Hepatocyte (in vitro differentiated cells): ENCODE data around the gene CCDC158. TPM values are rescaled to one million over a fixed set of nuclear protein-coding genes. Genes with fewer than 3 reads are reported as not detected.
A peak's percentile ranks its signal among the peaks of the same experiment; 100 is the strongest.

Experiments
- DNase-seq: peaks from one replicate; pipeline ENCODE4 v3.0.0-alpha.2; 2016; ENCODE audit warnings: low spot score
- H2AFZ ChIP-seq: fragments of 200-600 bp; sonication (generic); 2 replicates; pipeline ENCODE4 v1.6.0; 2016; ENCODE audit warnings: antibody characterized with exemption, mild to moderate bottlenecking
- H3K27ac ChIP-seq: fragments of 200-600 bp; sonication (generic); 2 replicates; pipeline ENCODE4 v1.5.1; 2016; ENCODE audit warnings: mild to moderate bottlenecking
- H3K27me3 ChIP-seq: fragments of 200-600 bp; sonication (generic); 2 replicates; pipeline ENCODE4 v1.6.1; 2016
- H3K36me3 ChIP-seq: fragments of 200-600 bp; sonication (generic); replicated peaks from 2 replicates; pipeline ENCODE4 v1.5.1; 2016; ENCODE audit warnings: low read depth; ENCODE audit not compliant: insufficient read depth
- H3K4me1 ChIP-seq: fragments of 200-600 bp; sonication (generic); 2 replicates; pipeline ENCODE4 v1.5.1; 2016; ENCODE audit warnings: mild to moderate bottlenecking, moderate library complexity; ENCODE audit not compliant: insufficient read depth
- H3K4me2 ChIP-seq: fragments of 200-600 bp; sonication (generic); 2 replicates; pipeline ENCODE4 v1.6.0; 2016
- H3K4me3 ChIP-seq: fragments of 200-600 bp; sonication (generic); 2 replicates; pipeline ENCODE4 v1.5.1; 2016; ENCODE audit warnings: mild to moderate bottlenecking
- H3K79me2 ChIP-seq: fragments of 200-600 bp; sonication (generic); 2 replicates; pipeline ENCODE4 v1.6.0; 2017; ENCODE audit warnings: mild to moderate bottlenecking
- H3K9me2 ChIP-seq: fragments of 200-600 bp; sonication (generic); replicated peaks from 2 replicates; pipeline ENCODE4 v1.6.0; 2017; ENCODE audit warnings: mild to moderate bottlenecking; ENCODE audit not compliant: insufficient read depth
- H3K9me3 ChIP-seq: fragments of 200-600 bp; sonication (generic); 2 replicates; pipeline ENCODE4 v1.5.1; 2016; ENCODE audit warnings: low read depth, mild to moderate bottlenecking
- H4K20me1 ChIP-seq: fragments of 200-600 bp; sonication (generic); 2 replicates; pipeline ENCODE4 v1.6.0; 2016; ENCODE audit warnings: mild to moderate bottlenecking; ENCODE audit not compliant: insufficient read depth, poor library complexity, severe bottlenecking
- EZH2 ChIP-seq: fragments of 200-600 bp; sonication (generic); IDR thresholded peaks from 2 replicates; pipeline ENCODE4 v1.6.1; 2016; ENCODE audit warnings: antibody characterized with exemption, mild to moderate bottlenecking, borderline replicate concordance
- EZH2phosphoT487 ChIP-seq: fragments of 200-600 bp; sonication (generic); IDR thresholded peaks from one replicate; pipeline ENCODE4 v1.6.1; 2018; ENCODE audit warnings: antibody characterized with exemption, mild to moderate bottlenecking, low read depth, moderate library complexity; ENCODE audit not compliant: unreplicated experiment, severe bottlenecking
- WGBS: methylation state at CpG from one replicate; pipeline ENCODE4 v1.1.6; 2016; ENCODE audit warnings: low lambda C conversion rate; ENCODE audit errors: missing lambda C conversion rate; 5-methylcytosine and 5-hydroxymethylcytosine counted together
- polyA plus RNA-seq: library from polyadenylated mRNA; unstranded; fragments of >200 nt; fragmentation: Nextera tagmentation; extraction: Ambion mirVana; gene quantifications from 2 replicates; pipeline ENCODE4 v1.2.1, GENCODE V29; 2016
- total RNA-seq: library from RNA; depleted of rRNA; stranded (reverse); fragments of >200 nt; gene quantifications from 2 replicates; pipeline ENCODE4 v1.2.3, GENCODE V29; 2014
- TF ChIP-seq, protein P1 (sequence below): fragments of 200-600 bp; sonication (generic); IDR thresholded peaks from 2 replicates; pipeline ENCODE4 v1.5.1; 2016; ENCODE audit warnings: antibody characterized with exemption, mild to moderate bottlenecking; ENCODE audit not compliant: poor library complexity

The CCDC158 gene
- total and polyA plus RNA-seq, 2 experiments from 2014 or later: 0.04 TPM; not detected in 1

DNA sequence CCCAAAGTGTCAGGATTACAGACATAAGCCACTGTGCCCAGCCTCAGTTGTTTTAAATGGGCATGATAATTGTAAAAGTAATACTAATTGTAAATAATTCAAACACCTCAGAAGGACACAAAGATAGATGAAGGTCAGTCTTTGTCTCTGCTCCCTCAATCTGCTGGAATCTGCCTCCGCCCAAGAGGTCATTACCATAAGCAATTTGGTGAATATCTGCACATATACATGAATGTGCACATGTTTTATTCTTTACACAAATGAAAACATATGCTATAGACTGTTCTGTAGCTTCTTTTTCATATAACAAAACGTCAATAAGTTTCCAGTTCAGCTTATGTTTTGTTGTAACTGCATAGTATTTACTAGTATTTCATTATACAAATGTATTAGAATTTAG lies 107.4 kb downstream of the CCDC158 start:
- no peaks in the 10 kb centered on the region for H3K36me3 ChIP-seq
- H3K4me3 ChIP-seq: no peak overlapping the region
- no peak for DNase-seq
- no peak overlapping the region for H3K27ac ChIP-seq
- no peaks in the 10 kb centered on the region for H3K9me2 ChIP-seq
- no peak overlapping the region for H2AFZ ChIP-seq
- H3K4me1 ChIP-seq: no peaks in the 10 kb centered on the region
- no peaks in the 10 kb centered on the region for H3K27me3 ChIP-seq
- H3K9me3 ChIP-seq: no peaks in the 10 kb centered on the region
- H4K20me1 ChIP-seq: no peaks in the 10 kb centered on the region
- TF ChIP-seq EZH2 (no peak), EZH2phosphoT487 (no peak)
- TF ChIP-seq, protein P1, sequence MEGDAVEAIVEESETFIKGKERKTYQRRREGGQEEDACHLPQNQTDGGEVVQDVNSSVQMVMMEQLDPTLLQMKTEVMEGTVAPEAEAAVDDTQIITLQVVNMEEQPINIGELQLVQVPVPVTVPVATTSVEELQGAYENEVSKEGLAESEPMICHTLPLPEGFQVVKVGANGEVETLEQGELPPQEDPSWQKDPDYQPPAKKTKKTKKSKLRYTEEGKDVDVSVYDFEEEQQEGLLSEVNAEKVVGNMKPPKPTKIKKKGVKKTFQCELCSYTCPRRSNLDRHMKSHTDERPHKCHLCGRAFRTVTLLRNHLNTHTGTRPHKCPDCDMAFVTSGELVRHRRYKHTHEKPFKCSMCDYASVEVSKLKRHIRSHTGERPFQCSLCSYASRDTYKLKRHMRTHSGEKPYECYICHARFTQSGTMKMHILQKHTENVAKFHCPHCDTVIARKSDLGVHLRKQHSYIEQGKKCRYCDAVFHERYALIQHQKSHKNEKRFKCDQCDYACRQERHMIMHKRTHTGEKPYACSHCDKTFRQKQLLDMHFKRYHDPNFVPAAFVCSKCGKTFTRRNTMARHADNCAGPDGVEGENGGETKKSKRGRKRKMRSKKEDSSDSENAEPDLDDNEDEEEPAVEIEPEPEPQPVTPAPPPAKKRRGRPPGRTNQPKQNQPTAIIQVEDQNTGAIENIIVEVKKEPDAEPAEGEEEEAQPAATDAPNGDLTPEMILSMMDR: no peak
- peaks cover 18% of the 10 kb centered on the region for H3K79me2 ChIP-seq
- WGBS: 77% methylated on average over 2 of the region's 2 CpGs
- no peak overlapping the region for H3K4me2 ChIP-seq

GRCh38 chr4:76312457-76312856 lies 108.5 kb downstream of the CCDC158 start:
- TF ChIP-seq EZH2: no peak
- TF ChIP-seq, protein P1: no peak
- TF ChIP-seq EZH2phosphoT487: no peak
- no peak overlapping the region for H3K27ac ChIP-seq

GRCh38 chr4:76311896-76312331 lies 109.0 kb downstream of the CCDC158 start:
- no peaks in the 10 kb centered on the region for H3K9me2 ChIP-seq

More at GRCh38 chr4:76312457-76312856, 108.5 kb downstream of the CCDC158 start:
- Histone ChIP-seq H3K36me3 (no peaks in the 10 kb centered on the region), H3K4me1 (peaks cover 6% of the 10 kb centered on the region), H3K27me3 (no peaks in the 10 kb centered on the region), H2AFZ (no peak overlapping the region), H3K79me2 (peaks cover 28% of the 10 kb centered on the region), H4K20me1 (no peaks in the 10 kb centered on the region), H3K9me2 (no peaks in the 10 kb centered on the region), H3K4me3 (no peak overlapping the region), H3K9me3 (no peaks in the 10 kb centered on the region), H3K4me2 (no peak overlapping the region)
- no peak for DNase-seq
- WGBS: 62% methylated on average over 1 of the region's 1 CpG

More at GRCh38 chr4:76311896-76312331, 109.0 kb downstream of the CCDC158 start:
- no peaks in the 10 kb centered on the region for H4K20me1 ChIP-seq
- TF ChIP-seq, protein P1: no peak
- TF ChIP-seq EZH2 (no peak), EZH2phosphoT487 (no peak)
- peak; percentile 34 for DNase-seq
- peaks cover 33% of the 10 kb centered on the region for H3K79me2 ChIP-seq
- H2AFZ ChIP-seq: no peak overlapping the region
- no peaks in the 10 kb centered on the region for H3K9me3 ChIP-seq
- H3K36me3 ChIP-seq: no peaks in the 10 kb centered on the region
- 63% methylated on average over 1 of the region's 1 CpG for WGBS
- no peaks in the 10 kb centered on the region for H3K27me3 ChIP-seq
- peaks cover 6% of the 10 kb centered on the region for H3K4me1 ChIP-seq
- peak overlapping the region; percentile 10 for H3K27ac ChIP-seq
- no peak overlapping the region for H3K4me3 ChIP-seq
- H3K4me2 ChIP-seq: peak overlapping the region; percentile 4
